ENCODE results near the gene KAT6B.

KAT6B gene

GRCh38 chr10:75010373-75010772 lies 184.0 kb downstream of the KAT6B start:
- no peak for DNase-seq (ENCODE audit: low read depth in 2 of 3, low spot score in 2 of 3)

GRCh38 chr10:75011221-75011620 lies 184.8 kb downstream of the KAT6B start:
- no peak for DNase-seq (ENCODE audit: low read depth in 2 of 3, low spot score in 2 of 3)

- DNase-seq (ENCODE audit: low read depth in 2 of 3, low spot score in 2 of 3): no peak
Observed at GRCh38 chr10:75012471-75012870, 186.1 kb downstream of the KAT6B start.

GRCh38 chr10:75013007-75013406 lies 186.6 kb downstream of the KAT6B start:
- no peak for DNase-seq (ENCODE audit: low read depth in 2 of 3, low spot score in 2 of 3)

GRCh38 chr10:75013522-75013921 lies 187.1 kb downstream of the KAT6B start:
- DNase-seq (ENCODE audit: low read depth in 2 of 3, low spot score in 2 of 3): no peak

- no peak for DNase-seq (ENCODE audit: low read depth in 2 of 3, low spot score in 2 of 3)
Observed at GRCh38 chr10:75014516-75015230, 188.3 kb downstream of the KAT6B start.

GRCh38 chr10:75015442-75015841 lies 189.0 kb downstream of the KAT6B start:
- DNase-seq (ENCODE audit: low read depth in 2 of 3, low spot score in 2 of 3): no peak

GRCh38 chr10:75016325-75016724 lies 189.9 kb downstream of the KAT6B start:
- no peak for DNase-seq (ENCODE audit: low read depth in 2 of 3, low spot score in 2 of 3)

- no peak for DNase-seq (ENCODE audit: low read depth in 2 of 3, low spot score in 2 of 3)
Observed at GRCh38 chr10:75018251-75018650, 191.9 kb downstream of the KAT6B start.

- DNase-seq (ENCODE audit: low read depth in 2 of 3, low spot score in 2 of 3): no peak
Observed at GRCh38 chr10:75018686-75019307, 192.4 kb downstream of the KAT6B start.

GRCh38 chr10:75019370-75019769 lies 193.0 kb downstream of the KAT6B start:
- DNase-seq (ENCODE audit: low read depth in 2 of 3, low spot score in 2 of 3): no peak

GRCh38 chr10:75020168-75020567 lies 193.8 kb downstream of the KAT6B start:
- DNase-seq (ENCODE audit: low read depth in 2 of 3, low spot score in 2 of 3): no peak

GRCh38 chr10:75021379-75022249 lies 195.2 kb downstream of the KAT6B start:
- DNase-seq (ENCODE audit: low read depth in 2 of 3, low spot score in 2 of 3): no peak

- DNase-seq (ENCODE audit: low read depth in 2 of 3, low spot score in 2 of 3): no peak
Observed at GRCh38 chr10:75023074-75023473, 196.7 kb downstream of the KAT6B start.

GRCh38 chr10:75024971-75025523 lies 198.6 kb downstream of the KAT6B start:
- DNase-seq (ENCODE audit: low read depth in 2 of 3, low spot score in 2 of 3): no peak

GRCh38 chr10:75028049-75028448 lies 201.6 kb downstream of the KAT6B start:
- DNase-seq (ENCODE audit: low read depth in 2 of 3, low spot score in 2 of 3): no peak

GRCh38 chr10:75028748-75029147 lies 202.3 kb downstream of the KAT6B start:
- DNase-seq (ENCODE audit: low read depth in 2 of 3, low spot score in 2 of 3): no peak

GRCh38 chr10:75029420-75029819 lies 203.0 kb downstream of the KAT6B start:
- no peak for DNase-seq (ENCODE audit: low read depth in 2 of 3, low spot score in 2 of 3)

GRCh38 chr10:75029857-75030256 lies 203.5 kb downstream of the KAT6B start:
- DNase-seq (ENCODE audit: low read depth in 2 of 3, low spot score in 2 of 3): no peak

- no peak for DNase-seq (ENCODE audit: low read depth in 2 of 3, low spot score in 2 of 3)
Observed at GRCh38 chr10:75030371-75030770, 204.0 kb downstream of the KAT6B start.

- no peak for DNase-seq (ENCODE audit: low read depth in 2 of 3, low spot score in 2 of 3)
Observed at GRCh38 chr10:75032119-75032518, 205.7 kb downstream of the KAT6B start.

- DNase-seq (ENCODE audit: low read depth in 2 of 3, low spot score in 2 of 3): no peak
Observed at GRCh38 chr10:75032813-75033212, 206.4 kb downstream of the KAT6B start.

Data from activated CD8-positive, alpha-beta memory T cell treated with anti-CD3 and anti-CD28 coated beads for 48 hours (primary cell).